Measurements from ENCODE around the gene DCN.

The DCN gene

GRCh38 chr12:91104812-91105466, 77.7 kb downstream of the DCN start:
- Mint-ChIP-seq H3K4me3 (no peak overlapping the region), H3K4me1 (no peaks in the 10 kb centered on the region), H3K27me3 (no peaks in the 10 kb centered on the region), H3K27ac (no peak overlapping the region), H3K9me3 (no peaks in the 10 kb centered on the region)
- ATAC-seq: no peak
- DNase-seq: no peak

- DNase-seq: no peak
- Mint-ChIP-seq H3K4me1 (no peaks in the 10 kb centered on the region), H3K9me3 (no peaks in the 10 kb centered on the region), H3K4me3 (no peak overlapping the region), H3K27me3 (no peaks in the 10 kb centered on the region), H3K27ac (no peak overlapping the region)
- no peak for ATAC-seq
Measured at GRCh38 chr12:91103624-91104023, 79.0 kb downstream of the DCN start.

GRCh38 chr12:91103101-91103500, 79.5 kb downstream of the DCN start:
- no peaks in the 10 kb centered on the region for H3K4me1 Mint-ChIP-seq
- ATAC-seq (no peak), DNase-seq (no peak)
- no peaks in the 10 kb centered on the region for H3K9me3 Mint-ChIP-seq
- H3K27me3 Mint-ChIP-seq: no peaks in the 10 kb centered on the region
- no peak overlapping the region for H3K4me3 Mint-ChIP-seq
- H3K27ac Mint-ChIP-seq: no peak overlapping the region

GRCh38 chr12:91100906-91101305, 81.7 kb downstream of the DCN start:
- no peak for ATAC-seq
- Mint-ChIP-seq H3K27me3 (no peaks in the 10 kb centered on the region), H3K4me1 (no peaks in the 10 kb centered on the region), H3K27ac (no peak overlapping the region), H3K4me3 (no peak overlapping the region), H3K9me3 (no peaks in the 10 kb centered on the region)
- no peak for DNase-seq

GRCh38 chr12:91099836-91100235, 82.8 kb downstream of the DCN start:
- Mint-ChIP-seq H3K27me3 (no peaks in the 10 kb centered on the region), H3K4me1 (no peaks in the 10 kb centered on the region), H3K27ac (no peak overlapping the region), H3K4me3 (no peak overlapping the region), H3K9me3 (no peaks in the 10 kb centered on the region)
- DNase-seq (no peak), ATAC-seq (no peak)

GRCh38 chr12:91099341-91099740, 83.3 kb downstream of the DCN start:
- Mint-ChIP-seq H3K27me3 (no peaks in the 10 kb centered on the region), H3K4me3 (no peak overlapping the region), H3K27ac (no peak overlapping the region), H3K9me3 (no peaks in the 10 kb centered on the region), H3K4me1 (no peaks in the 10 kb centered on the region)
- DNase-seq (no peak), ATAC-seq (no peak)

GRCh38 chr12:91098941-91099340, 83.7 kb downstream of the DCN start:
- DNase-seq (no peak), ATAC-seq (no peak)
- H3K27ac Mint-ChIP-seq: no peak overlapping the region
- H3K27me3 Mint-ChIP-seq: no peaks in the 10 kb centered on the region
- no peaks in the 10 kb centered on the region for H3K9me3 Mint-ChIP-seq
- H3K4me3 Mint-ChIP-seq: no peak overlapping the region
- H3K4me1 Mint-ChIP-seq: no peaks in the 10 kb centered on the region

- Mint-ChIP-seq H3K4me1 (no peaks in the 10 kb centered on the region), H3K9me3 (no peaks in the 10 kb centered on the region), H3K27ac (no peak overlapping the region), H3K27me3 (no peaks in the 10 kb centered on the region), H3K4me3 (no peak overlapping the region)
- DNase-seq: no peak
- ATAC-seq: no peak
Measured at GRCh38 chr12:91098461-91098860, 84.2 kb downstream of the DCN start.

- no peaks in the 10 kb centered on the region for H3K27me3 Mint-ChIP-seq
- H3K27ac Mint-ChIP-seq: no peak overlapping the region
- peaks cover 8 to 11% of the 10 kb centered on the region in 2 donors for H3K9me3 Mint-ChIP-seq
- ATAC-seq: no peak
- DNase-seq: no peak
- H3K4me3 Mint-ChIP-seq: no peak overlapping the region
- no peaks in the 10 kb centered on the region for H3K4me1 Mint-ChIP-seq
Measured at GRCh38 chr12:91094957-91095356, 87.7 kb downstream of the DCN start.

GRCh38 chr12:91094032-91094662, 88.5 kb downstream of the DCN start:
- no peaks in the 10 kb centered on the region for H3K27me3 Mint-ChIP-seq
- DNase-seq (no peak), ATAC-seq (no peak)
- no peak overlapping the region for H3K4me3 Mint-ChIP-seq
- no peak overlapping the region for H3K27ac Mint-ChIP-seq
- peaks cover 14 to 19% of the 10 kb centered on the region in 2 donors for H3K9me3 Mint-ChIP-seq
- H3K4me1 Mint-ChIP-seq: no peaks in the 10 kb centered on the region

- Mint-ChIP-seq H3K4me3 (no peak overlapping the region), H3K4me1 (no peaks in the 10 kb centered on the region), H3K27ac (no peak overlapping the region), H3K9me3 (peaks cover 22 to 27% of the 10 kb centered on the region in 2 donors), H3K27me3 (no peaks in the 10 kb centered on the region)
- DNase-seq: no peak
- ATAC-seq: no peak
Measured at GRCh38 chr12:91093341-91093740, 89.3 kb downstream of the DCN start.

- Mint-ChIP-seq H3K4me1 (no peaks in the 10 kb centered on the region), H3K27me3 (no peaks in the 10 kb centered on the region), H3K27ac (no peak overlapping the region), H3K4me3 (no peak overlapping the region), H3K9me3 (peaks cover 25 to 31% of the 10 kb centered on the region in 2 donors)
- DNase-seq: no peak
- no peak for ATAC-seq
Measured at GRCh38 chr12:91091916-91092715, 90.5 kb downstream of the DCN start.
